Sigmoid colon (tissue), 7 donors: Measurements from ENCODE around the gene MRPL49. TPM values are rescaled to one million over a fixed set of nuclear protein-coding genes. Genes with fewer than 3 reads are reported as not detected.

Experiments
- DNase-seq: peaks from one replicate; pipeline ENCODE4 v3.0.0-alpha.2; 2019
- H3K27ac ChIP-seq, 4 donors: fragments of 200-600 bp; sonication (generic); one replicate each; pipeline ENCODE4 v1.5.1; 2016 to 2019; ENCODE audit warnings: mild to moderate bottlenecking in 1 of 4
- H3K27me3 ChIP-seq, 3 donors: fragments of 200-600 bp; sonication (generic); one replicate each; pipeline ENCODE4 v1.5.1; 2019; ENCODE audit warnings: mild to moderate bottlenecking in 1 of 3
- H3K36me3 ChIP-seq, 4 donors: fragments of 200-600 bp; sonication (generic); one replicate each; pipeline ENCODE4 v1.5.1; 2016 to 2019
- H3K4me1 ChIP-seq, 4 donors: fragments of 200-600 bp; sonication (generic); one replicate each; pipeline ENCODE4 v1.5.1; 2017 to 2019
- H3K4me3 ChIP-seq, 4 donors: fragments of 200-600 bp; sonication (generic); one replicate each; pipeline ENCODE4 v1.5.1; 2017 to 2019; ENCODE audit warnings: mild to moderate bottlenecking in 2 of 4, moderate library complexity in 1 of 4
- H3K9me3 ChIP-seq, 4 donors: fragments of 200-600 bp in 3 of 4; sonication (generic) in 3 of 4; one replicate each; pipeline versions ENCODE4 v1.5.1 to v1.6.1; 2013 to 2019
- CTCF ChIP-seq, 4 experiments: fragments of 450-650 bp in 3 of 4; fragments of 200-600 bp in 1 of 4; IDR thresholded peaks; one replicate each; pipeline ENCODE4 v1.5.1; 2016 to 2019; ENCODE audit warnings: antibody characterized with exemption in 4 of 4, mild to moderate bottlenecking in 3 of 4, moderate library complexity in 2 of 4
- EP300 ChIP-seq, 4 donors: sonication (generic); formaldehyde crosslinking; IDR thresholded peaks; one replicate each; pipeline ENCODE4 v1.6.1; 2017; ENCODE audit warnings: antibody characterized with exemption in 4 of 4
- POLR2A ChIP-seq, 2 donors: fragments of 450-650 bp; IDR thresholded peaks; one replicate each; pipeline ENCODE4 v1.6.1; 2016; ENCODE audit warnings: antibody characterized with exemption in 2 of 2, mild to moderate bottlenecking in 2 of 2, moderate library complexity in 2 of 2
- POLR2AphosphoS5 ChIP-seq, 4 donors: sonication (generic); formaldehyde crosslinking; IDR thresholded peaks; one replicate each; pipeline ENCODE4 v1.6.1; 2017; ENCODE audit warnings: antibody characterized with exemption in 4 of 4
- WGBS, 2 donors: extraction: QIAGEN DNeasy Blood & Tissue Kit; methylation state at CpG; one replicate each; pipeline ENCODE4 v1.1.7; 2013; 5-methylcytosine and 5-hydroxymethylcytosine counted together
- intact Hi-C: fragments of 100-400 bp; cut with DNase I; formaldehyde crosslinking; loops from one replicate; pipeline ENCODE4 v1.15.1; 2023
- polyA plus RNA-seq, 3 donors: library from polyadenylated mRNA; stranded (reverse); fragments of 200-250 nt; gene quantifications; one replicate each; pipeline ENCODE4 v1.2.3, GENCODE V29; 2013
- total RNA-seq, 4 donors: library from RNA; depleted of rRNA; stranded (reverse); fragments of >200 nt; gene quantifications; one replicate each; pipeline ENCODE4 v1.1.0, GENCODE V29; 2016
- donor health status: healthy with polysubstance abuse.
- donor health status: Bipolar disorder and iron deficiency.
- donor health status: healthy.

MRPL49 gene
- total and polyA plus RNA-seq, 7 donors, result 41.5 to 104 (median 69.8) TPM

GRCh38 chr11:65165410-65166317, 43.5 kb downstream of the MRPL49 start:
- DNase-seq, result no peak
- TF ChIP-seq EP300 (IDR thresholded peaks at IDR 0.05), result no peak
- TF ChIP-seq CTCF (IDR thresholded peaks at IDR 0.05), result no peak
- TF ChIP-seq POLR2A (IDR thresholded peaks at IDR 0.05), result no peak
- no peak for TF ChIP-seq POLR2AphosphoS5 (IDR thresholded peaks at IDR 0.05)
- no peaks in the 10 kb centered on the region for H3K36me3 ChIP-seq
- H3K9me3 ChIP-seq, result no peaks in the 10 kb centered on the region
- 10 to 57% methylated on average over 31 of the region's 31 CpGs for WGBS, 2 donors
- H3K27ac ChIP-seq, result peak overlapping the region in 1 of 4 donors; percentile 37
- H3K4me1 ChIP-seq, result no peaks in the 10 kb centered on the region
- H3K27me3 ChIP-seq, result no peaks in the 10 kb centered on the region
- intact Hi-C loops, result no loop called here
- peak overlapping the region in 3 of 4 donors; percentile 14 to 30 (median 25) for H3K4me3 ChIP-seq

- H3K27ac ChIP-seq, result no peak overlapping the region
- DNase-seq, result no peak
- intact Hi-C loops, result no loop called here
- no peaks in the 10 kb centered on the region for H3K9me3 ChIP-seq
- no peaks in the 10 kb centered on the region for H3K4me1 ChIP-seq
- TF ChIP-seq EP300 (IDR thresholded peaks at IDR 0.05) (no peak), POLR2A (IDR thresholded peaks at IDR 0.05) (no peak), POLR2AphosphoS5 (IDR thresholded peaks at IDR 0.05) (no peak), CTCF (IDR thresholded peaks at IDR 0.05) (no peak)
- WGBS, 2 donors, result 44 to 83% methylated on average over 3 of the region's 3 CpGs
- no peaks in the 10 kb centered on the region for H3K36me3 ChIP-seq
- H3K27me3 ChIP-seq, result no peaks in the 10 kb centered on the region
- H3K4me3 ChIP-seq, result no peak overlapping the region
These were observed 44.8 kb downstream of the MRPL49 start for GRCh38 chr11:65166893-65167292.

- H3K27ac ChIP-seq, result no peak overlapping the region
- TF ChIP-seq POLR2AphosphoS5 (IDR thresholded peaks at IDR 0.05) (no peak), EP300 (IDR thresholded peaks at IDR 0.05) (no peak), POLR2A (IDR thresholded peaks at IDR 0.05) (no peak)
- no peak for DNase-seq
- no peaks in the 10 kb centered on the region for H3K27me3 ChIP-seq
- H3K9me3 ChIP-seq, result no peaks in the 10 kb centered on the region
- H3K4me3 ChIP-seq, result no peak overlapping the region
- H3K4me1 ChIP-seq, result no peaks in the 10 kb centered on the region
- H3K36me3 ChIP-seq, result no peaks in the 10 kb centered on the region
- intact Hi-C loops, result no loop called here
- WGBS, 2 donors, result 87 to 95% methylated on average over 3 of the region's 3 CpGs
These were observed 45.5 kb downstream of the MRPL49 start for GRCh38 chr11:65167656-65168055.

- H3K27ac ChIP-seq, result no peak overlapping the region
- H3K4me3 ChIP-seq, result no peak overlapping the region
- no peak for TF ChIP-seq POLR2AphosphoS5 (IDR thresholded peaks at IDR 0.05)
- TF ChIP-seq CTCF (IDR thresholded peaks at IDR 0.05), result no peak
- no peak for TF ChIP-seq POLR2A (IDR thresholded peaks at IDR 0.05)
- TF ChIP-seq EP300 (IDR thresholded peaks at IDR 0.05), result no peak
- no peaks in the 10 kb centered on the region for H3K36me3 ChIP-seq
- DNase-seq, result no peak
- no peaks in the 10 kb centered on the region for H3K4me1 ChIP-seq
- 61 to 80% methylated on average over 11 of the region's 11 CpGs for WGBS, 2 donors
- no peaks in the 10 kb centered on the region for H3K27me3 ChIP-seq
- intact Hi-C loops, result no loop called here
- H3K9me3 ChIP-seq, result no peaks in the 10 kb centered on the region
These were observed 47.1 kb downstream of the MRPL49 start for GRCh38 chr11:65169164-65169641.

GRCh38 chr11:65170058-65170534, 48.0 kb downstream of the MRPL49 start, which contains the start of gene SPDYC:
TSS of gene SPDYC (plus strand) at chr11:65170233. CDS start at chr11:65171358, 1,125 bp downstream.
- no peak for DNase-seq
- WGBS, 2 donors, result 95% methylated on average over 21 of the region's 21 CpGs
- no peaks in the 10 kb centered on the region for H3K9me3 ChIP-seq
- intact Hi-C loops, result no loop called here
- no peak within 1 kb of the TSS for H3K4me3 ChIP-seq
- TF ChIP-seq POLR2A (IDR thresholded peaks at IDR 0.05) (no peak), EP300 (IDR thresholded peaks at IDR 0.05) (no peak), CTCF (IDR thresholded peaks at IDR 0.05) (no peak), POLR2AphosphoS5 (IDR thresholded peaks at IDR 0.05) (no peak)
- no peaks in the 10 kb centered on the region for H3K27me3 ChIP-seq
- no peak within 1 kb of the TSS for H3K27ac ChIP-seq
- H3K36me3 ChIP-seq, result no peaks in the 10 kb centered on the region
- H3K4me1 ChIP-seq, result no peaks in the 10 kb centered on the region
